Endodermal cell (in vitro differentiated cells): Measurements from ENCODE around the gene TMEM14C. TPM values are rescaled to one million over a fixed set of nuclear protein-coding genes. Genes with fewer than 3 reads are reported as not detected.
A peak's percentile ranks its signal among the peaks of the same experiment; 100 is the strongest.

Experiments
- DNase-seq: peaks from one replicate; pipeline ENCODE4 v3.0.0-alpha.2; 2017
- H3K27ac ChIP-seq: 2 replicates; pipeline ENCODE4 v1.5.1; 2013; ENCODE audit warnings: mild to moderate bottlenecking, low read depth, low read length, moderate library complexity
- H3K27me3 ChIP-seq: 2 replicates; pipeline ENCODE4 v1.6.1; 2013; ENCODE audit warnings: mild to moderate bottlenecking, low read length, moderate library complexity; ENCODE audit not compliant: insufficient read depth, control insufficient read depth, poor library complexity, severe bottlenecking
- H3K36me3 ChIP-seq: 2 replicates; pipeline ENCODE4 v1.7.0; 2013; ENCODE audit warnings: mild to moderate bottlenecking, low read length, moderate library complexity; ENCODE audit not compliant: control insufficient read depth, insufficient read depth
- H3K4me1 ChIP-seq: one replicate; pipeline ENCODE4 v1.7.0; 2013; ENCODE audit warnings: low read length; ENCODE audit not compliant: control insufficient read depth, insufficient read depth
- H3K4me3 ChIP-seq: 2 replicates; pipeline ENCODE4 v1.5.1; 2013; ENCODE audit warnings: mild to moderate bottlenecking, low read length, moderate library complexity
- H3K9ac ChIP-seq: 2 replicates; pipeline ENCODE4 v1.6.1; 2013; ENCODE audit warnings: mild to moderate bottlenecking, low read length, moderate library complexity; ENCODE audit not compliant: poor library complexity, severe bottlenecking; ENCODE audit errors: extremely low read depth
- H3K9me3 ChIP-seq: 2 replicates; pipeline ENCODE4 v1.6.1; 2013; ENCODE audit warnings: mild to moderate bottlenecking, low read length, moderate library complexity; ENCODE audit not compliant: control insufficient read depth
- H3K27ac Mint-ChIP-seq: 2 replicates; pipeline ENCODE4 v1.8.0; 2020; ENCODE audit warnings: mixed read lengths
- H3K27me3 Mint-ChIP-seq: 2 replicates; pipeline ENCODE4 v1.8.0; 2021; ENCODE audit warnings: mild to moderate bottlenecking, mixed read lengths; ENCODE audit not compliant: insufficient read depth
- H3K36me3 Mint-ChIP-seq: 2 replicates; pipeline ENCODE4 v1.8.0; 2020; ENCODE audit warnings: low read depth, mixed read lengths
- H3K4me1 Mint-ChIP-seq: 2 replicates; pipeline ENCODE4 v1.8.0; 2020; ENCODE audit warnings: mixed read lengths
- H3K4me3 Mint-ChIP-seq: 2 replicates; pipeline ENCODE4 v1.8.0; 2020; ENCODE audit warnings: mild to moderate bottlenecking, moderate library complexity, mixed read lengths
- H3K9me3 Mint-ChIP-seq: 2 replicates; pipeline ENCODE4 v1.8.0; 2020; ENCODE audit warnings: mild to moderate bottlenecking, mixed read lengths
- WGBS, 2 experiments: methylation state at CpG; one replicate each; pipeline versions ENCODE4 v1.1.5 to v1.1.7; 2013; ENCODE audit warnings: missing lambda C conversion rate in 2 of 2, mixed read lengths in 1 of 2; ENCODE audit not compliant: insufficient coverage in 1 of 2, insufficient read length in 1 of 2; 5-methylcytosine and 5-hydroxymethylcytosine counted together
- total RNA-seq, 2 donors: library from RNA; stranded (reverse); fragmentation: NEBNext Ultra II Directional in 1 of 2; extraction: Animal tissue kit (Norgen Biotek cat#: 25700) in 1 of 2; gene quantifications; 2 replicates in 1 of 2; 3 replicates in 1 of 2; pipeline ENCODE4 v1.2.1, GENCODE V29; 2021
- TF ChIP-seq, protein P1 (sequence below): fragments of 200-600 bp; sonication (generic); conservative IDR thresholded peaks from 2 replicates; pipeline ENCODE4 v1.5.0; 2021; ENCODE audit warnings: antibody characterized with exemption, mild to moderate bottlenecking

The TMEM14C gene
- total RNA-seq, 2 donors from 2014 or later: 102 to 118 TPM

DNA sequence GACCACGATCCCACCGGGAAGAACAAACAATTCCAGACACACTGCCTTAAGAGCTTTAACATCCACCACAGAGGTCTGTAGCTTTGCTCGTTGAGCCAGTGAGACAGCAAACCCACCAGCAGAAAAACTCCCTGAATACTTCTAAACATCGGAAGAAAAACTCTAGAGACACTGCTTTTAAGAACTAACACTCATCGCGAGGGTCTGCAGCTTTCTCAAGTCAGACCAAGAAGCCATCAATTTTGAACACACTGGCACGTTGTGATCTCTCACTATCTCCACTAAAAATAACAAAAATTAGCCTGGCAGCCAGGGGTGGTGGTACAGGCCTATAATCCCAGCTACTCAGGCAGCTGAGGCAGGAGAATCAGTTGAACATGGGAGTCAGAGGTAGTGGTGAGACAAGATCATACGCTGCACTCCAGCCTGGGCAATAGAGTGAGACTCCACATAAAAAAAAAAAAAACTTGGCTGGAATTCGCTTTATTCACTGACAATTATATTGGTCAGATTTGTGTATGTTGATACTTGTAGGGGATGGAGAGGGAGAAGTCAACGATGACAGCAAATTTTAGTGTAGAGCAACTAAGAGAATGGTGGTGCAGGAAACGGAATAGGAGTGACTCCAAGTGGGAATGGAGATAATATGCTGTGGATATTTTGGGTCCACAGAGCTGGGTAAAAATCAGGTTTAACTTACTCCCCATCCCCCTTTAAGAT, 860 bp upstream of the TMEM14C start:
- no peak for DNase-seq
- no peaks in the 10 kb centered on the region for H3K27me3 ChIP-seq
- 93 to 94% methylated on average over 8 to 11 of the region's 11 CpGs for WGBS, 2 experiments
- peaks cover 8% of the 10 kb centered on the region for H3K4me1 ChIP-seq
- Mint-ChIP-seq H3K36me3 (peaks cover 17% of the 10 kb centered on the region), H3K4me1 (peaks cover 37% of the 10 kb centered on the region), H3K9me3 (peaks cover 29% of the 10 kb centered on the region), H3K4me3 (peak overlapping the region; percentile 94), H3K27me3 (no peaks in the 10 kb centered on the region), H3K27ac (peak overlapping the region; percentile 98)
- peak overlapping the region; percentile 96 for H3K4me3 ChIP-seq
- TF ChIP-seq, protein P1, sequence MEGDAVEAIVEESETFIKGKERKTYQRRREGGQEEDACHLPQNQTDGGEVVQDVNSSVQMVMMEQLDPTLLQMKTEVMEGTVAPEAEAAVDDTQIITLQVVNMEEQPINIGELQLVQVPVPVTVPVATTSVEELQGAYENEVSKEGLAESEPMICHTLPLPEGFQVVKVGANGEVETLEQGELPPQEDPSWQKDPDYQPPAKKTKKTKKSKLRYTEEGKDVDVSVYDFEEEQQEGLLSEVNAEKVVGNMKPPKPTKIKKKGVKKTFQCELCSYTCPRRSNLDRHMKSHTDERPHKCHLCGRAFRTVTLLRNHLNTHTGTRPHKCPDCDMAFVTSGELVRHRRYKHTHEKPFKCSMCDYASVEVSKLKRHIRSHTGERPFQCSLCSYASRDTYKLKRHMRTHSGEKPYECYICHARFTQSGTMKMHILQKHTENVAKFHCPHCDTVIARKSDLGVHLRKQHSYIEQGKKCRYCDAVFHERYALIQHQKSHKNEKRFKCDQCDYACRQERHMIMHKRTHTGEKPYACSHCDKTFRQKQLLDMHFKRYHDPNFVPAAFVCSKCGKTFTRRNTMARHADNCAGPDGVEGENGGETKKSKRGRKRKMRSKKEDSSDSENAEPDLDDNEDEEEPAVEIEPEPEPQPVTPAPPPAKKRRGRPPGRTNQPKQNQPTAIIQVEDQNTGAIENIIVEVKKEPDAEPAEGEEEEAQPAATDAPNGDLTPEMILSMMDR: no peak
- peaks cover 22% of the 10 kb centered on the region for H3K36me3 ChIP-seq
- peaks cover 23% of the 10 kb centered on the region for H3K9me3 ChIP-seq
- peak overlapping the region; percentile 1 for H3K9ac ChIP-seq
- no peak overlapping the region for H3K27ac ChIP-seq

- H3K4me1 Mint-ChIP-seq: peaks cover 40% of the 10 kb centered on the region
- H3K9me3 ChIP-seq: peaks cover 23% of the 10 kb centered on the region
- 20 to 25% methylated on average over 4 to 6 of the region's 6 CpGs for WGBS, 2 experiments
- peak overlapping the region; percentile 96 for H3K4me3 ChIP-seq
- H3K36me3 ChIP-seq: peaks cover 26% of the 10 kb centered on the region
- H3K27me3 Mint-ChIP-seq: no peaks in the 10 kb centered on the region
- peaks cover 21% of the 10 kb centered on the region for H3K36me3 Mint-ChIP-seq
- no peak for DNase-seq
- no peak overlapping the region for H3K27ac ChIP-seq
- TF ChIP-seq, protein P1: no peak
- peaks cover 29% of the 10 kb centered on the region for H3K9me3 Mint-ChIP-seq
- peak overlapping the region; percentile 94 for H3K4me3 Mint-ChIP-seq
- peak overlapping the region; percentile 1 for H3K9ac ChIP-seq
- peak overlapping the region; percentile 98 for H3K27ac Mint-ChIP-seq
- no peaks in the 10 kb centered on the region for H3K27me3 ChIP-seq
- peaks cover 8% of the 10 kb centered on the region for H3K4me1 ChIP-seq
Observed at GRCh38 chr6:10722570-10722819, 375 bp upstream of the TMEM14C start.

- TF ChIP-seq, protein P1: no peak
- Histone ChIP-seq H3K27me3 (no peaks in the 10 kb centered on the region), H3K9me3 (peaks cover 13% of the 10 kb centered on the region), H3K36me3 (peaks cover 36% of the 10 kb centered on the region), H3K27ac (no peak overlapping the region), H3K4me3 (peak overlapping the region; percentile 96), H3K4me1 (peaks cover 8% of the 10 kb centered on the region), H3K9ac (peak overlapping the region; percentile 84)
- H3K27ac Mint-ChIP-seq: peak overlapping the region; percentile 98
- peaks cover 23% of the 10 kb centered on the region for H3K9me3 Mint-ChIP-seq
- peaks cover 30% of the 10 kb centered on the region for H3K36me3 Mint-ChIP-seq
- peaks cover 40% of the 10 kb centered on the region for H3K4me1 Mint-ChIP-seq
- peak overlapping the region; percentile 94 for H3K4me3 Mint-ChIP-seq
- WGBS, 2 experiments: 42 to 44% methylated on average over 7 of the region's 7 CpGs
- DNase-seq: no peak
- no peaks in the 10 kb centered on the region for H3K27me3 Mint-ChIP-seq
Observed at GRCh38 chr6:10723567-10723881, 654 bp downstream of the TMEM14C start.
